ENCODE measurements around the gene KIAA1671.

KIAA1671 gene

GRCh38 chr22:25147642-25147928 is 195.1 kb downstream of the KIAA1671 start:
- no peak for DNase-seq (ENCODE audit: low spot score)

- no peak for DNase-seq (ENCODE audit: low spot score)
These were observed 195.7 kb downstream of the KIAA1671 start for GRCh38 chr22:25148149-25148691.

- DNase-seq (ENCODE audit: low spot score), result no peak
These were observed 196.5 kb downstream of the KIAA1671 start for GRCh38 chr22:25149014-25149413.

- DNase-seq (ENCODE audit: low spot score), result no peak
These were observed 201.6 kb downstream of the KIAA1671 start for GRCh38 chr22:25153961-25154666.

GRCh38 chr22:25154667-25154999 is 202.1 kb downstream of the KIAA1671 start:
- no peak for DNase-seq (ENCODE audit: low spot score)

- no peak for DNase-seq (ENCODE audit: low spot score)
These were observed 204.2 kb downstream of the KIAA1671 start for GRCh38 chr22:25156736-25157135.

- no peak for DNase-seq (ENCODE audit: low spot score)
These were observed 206.5 kb downstream of the KIAA1671 start for GRCh38 chr22:25159028-25159427.

GRCh38 chr22:25160120-25160996 is 207.8 kb downstream of the KIAA1671 start:
- no peak for DNase-seq (ENCODE audit: low spot score)

- no peak for DNase-seq (ENCODE audit: low spot score)
These were observed 208.8 kb downstream of the KIAA1671 start for GRCh38 chr22:25161017-25161915.

GRCh38 chr22:25161916-25162530 is 209.5 kb downstream of the KIAA1671 start:
- DNase-seq (ENCODE audit: low spot score), result no peak

- no peak for DNase-seq (ENCODE audit: low spot score)
These were observed 210.0 kb downstream of the KIAA1671 start for GRCh38 chr22:25162561-25162960.

- no peak for DNase-seq (ENCODE audit: low spot score)
These were observed 213.3 kb downstream of the KIAA1671 start for GRCh38 chr22:25165785-25166184.

- no peak for DNase-seq (ENCODE audit: low spot score)
These were observed 213.9 kb downstream of the KIAA1671 start for GRCh38 chr22:25166266-25167040.

GRCh38 chr22:25167082-25167481 is 214.6 kb downstream of the KIAA1671 start:
- no peak for DNase-seq (ENCODE audit: low spot score)

- no peak for DNase-seq (ENCODE audit: low spot score)
These were observed 215.5 kb downstream of the KIAA1671 start for GRCh38 chr22:25167834-25168601.

GRCh38 chr22:25169278-25170031 is 216.9 kb downstream of the KIAA1671 start:
- no peak for DNase-seq (ENCODE audit: low spot score)

GRCh38 chr22:25170426-25170980 is 218.0 kb downstream of the KIAA1671 start:
- no peak for DNase-seq (ENCODE audit: low spot score)

- peak; percentile 33 for DNase-seq (ENCODE audit: low spot score)
These were observed 219.6 kb downstream of the KIAA1671 start for GRCh38 chr22:25172153-25172552.

Data from HuH-7.5 (cell line).